Stimulated activated CD8-positive, alpha-beta memory T cell treated with anti-CD3 and anti-CD28 coated beads, Interleukin-2, amount 100 ng/mL, for 48 hours (primary cell): ENCODE measurements around the gene DCDC1.
A peak's percentile ranks its signal among the peaks of the same experiment; 100 is the strongest.

Source experiments
- DNase-seq, 2 donors: peaks; one replicate each; pipeline ENCODE4 v3.0.0-alpha.2; 2020; ENCODE audit warnings: low read depth in 2 of 2

Gene DCDC1

DNA sequence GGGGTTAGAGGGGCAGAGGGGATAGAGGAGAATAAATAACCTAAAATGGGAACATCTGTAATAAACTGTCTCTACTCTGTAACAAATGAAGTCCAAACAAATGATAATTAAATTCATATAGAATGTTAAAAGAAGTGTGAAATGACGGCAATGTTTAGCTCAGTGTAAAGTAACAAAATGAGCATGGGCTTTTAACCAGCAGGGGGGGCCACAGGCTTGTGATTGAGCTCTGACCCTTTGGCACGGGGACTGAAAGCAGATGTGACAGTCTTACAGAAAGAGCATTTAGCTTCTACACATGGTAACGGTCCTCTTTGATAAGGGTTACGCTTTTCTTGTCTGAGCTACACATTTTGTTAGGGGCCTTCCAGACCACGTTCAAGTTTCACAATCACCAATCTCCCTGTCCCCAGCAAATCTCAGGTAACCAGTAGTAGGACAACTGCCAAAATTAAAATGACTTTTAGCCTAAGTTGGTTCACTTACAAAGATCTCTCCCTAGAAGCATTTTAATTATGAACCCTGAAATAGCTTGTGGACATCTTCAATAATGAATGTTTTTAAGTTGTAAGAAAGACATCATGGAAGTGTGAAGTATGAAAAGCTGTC, 262.5 kb downstream of the DCDC1 start:
- peak; percentile 18 to 28 for DNase-seq

DNA sequence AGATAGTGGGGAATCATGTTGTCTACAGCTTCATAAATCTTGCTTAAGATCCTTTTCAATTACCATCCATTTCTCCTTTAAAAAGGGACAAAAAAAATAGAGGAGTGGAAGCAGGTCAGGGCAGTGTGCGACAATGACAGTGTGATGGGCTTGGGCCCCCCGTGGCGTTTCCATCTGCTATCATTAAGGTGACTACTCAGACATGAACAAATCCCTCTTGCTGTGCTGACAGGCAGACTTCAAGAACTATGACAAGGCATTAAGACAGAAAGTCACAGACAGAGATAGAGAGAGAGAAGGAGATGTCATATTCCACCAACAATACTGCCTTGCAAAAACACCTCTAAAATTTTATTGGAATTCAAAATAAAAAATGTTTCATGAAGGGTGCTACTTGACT, 263.2 kb downstream of the DCDC1 start:
- DNase-seq = no peak

DNA sequence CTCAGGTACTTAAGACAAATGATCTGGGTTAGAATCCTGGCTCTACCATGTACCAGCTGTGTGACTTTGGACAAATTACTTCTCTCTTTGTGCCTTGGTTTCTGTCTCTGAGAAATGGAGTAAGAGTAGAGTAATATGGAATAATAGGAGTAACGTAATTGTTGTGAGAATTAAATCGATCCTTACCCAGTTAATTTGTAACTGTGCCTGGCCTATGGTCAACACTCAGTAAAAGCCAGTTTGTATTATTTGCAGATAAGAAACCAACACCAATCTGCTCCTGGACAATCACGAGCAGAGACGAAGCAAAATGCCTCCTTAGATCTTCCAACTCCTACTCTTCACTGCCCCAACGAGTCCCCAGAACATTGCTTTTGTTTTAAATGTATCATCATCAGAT, 266.7 kb downstream of the DCDC1 start:
- no peak for DNase-seq

GRCh38 chr11:31102316-31102715, 267.2 kb downstream of the DCDC1 start:
- DNase-seq = no peak

DNA sequence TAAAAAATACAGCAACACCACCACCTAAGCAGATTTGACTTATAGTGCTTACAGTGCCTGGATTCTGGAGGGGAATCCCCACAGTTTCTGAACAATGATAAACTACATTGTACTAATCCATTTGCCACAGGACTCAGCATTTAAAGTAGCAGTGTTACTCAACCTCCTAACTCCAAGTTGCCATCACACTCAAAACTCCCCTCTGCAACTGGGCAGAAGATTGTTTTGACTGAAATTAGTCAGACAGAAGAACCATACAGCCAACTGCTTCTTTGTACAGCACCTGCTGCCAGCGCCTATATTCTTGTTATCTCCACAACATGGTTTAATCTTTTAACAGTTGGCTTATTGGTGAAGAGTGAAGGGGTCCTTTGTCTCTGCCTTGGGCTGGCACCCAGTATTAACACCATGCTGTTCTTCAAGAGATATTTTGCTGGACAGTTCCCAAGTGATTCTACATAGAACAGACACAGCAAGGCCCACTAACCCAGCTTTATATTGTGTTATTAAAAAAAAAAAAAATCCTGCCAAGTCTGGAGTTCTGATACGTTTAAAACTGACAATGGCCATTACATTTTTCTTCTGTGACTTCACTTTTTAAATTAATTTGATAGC, 273.2 kb downstream of the DCDC1 start:
- DNase-seq = no peak

DNA sequence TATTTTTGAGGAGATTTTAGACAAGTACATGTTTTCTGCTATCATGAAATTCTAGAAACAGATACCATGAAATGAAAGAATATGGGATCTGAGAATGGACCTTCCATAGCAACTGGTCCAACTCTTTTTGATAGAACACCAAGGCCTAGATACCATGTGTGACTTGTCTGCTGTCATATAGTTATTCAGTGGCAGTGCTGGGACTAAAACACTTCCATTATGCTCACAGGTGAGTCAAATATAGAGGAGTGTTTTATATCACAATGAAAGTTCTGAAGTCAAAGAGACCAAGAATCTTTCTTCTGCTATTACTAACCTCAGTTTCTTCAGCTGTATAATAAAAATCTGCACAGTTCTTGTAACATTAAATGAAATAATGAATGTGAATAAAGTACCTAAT, 276.9 kb downstream of the DCDC1 start:
- no peak for DNase-seq

DNA sequence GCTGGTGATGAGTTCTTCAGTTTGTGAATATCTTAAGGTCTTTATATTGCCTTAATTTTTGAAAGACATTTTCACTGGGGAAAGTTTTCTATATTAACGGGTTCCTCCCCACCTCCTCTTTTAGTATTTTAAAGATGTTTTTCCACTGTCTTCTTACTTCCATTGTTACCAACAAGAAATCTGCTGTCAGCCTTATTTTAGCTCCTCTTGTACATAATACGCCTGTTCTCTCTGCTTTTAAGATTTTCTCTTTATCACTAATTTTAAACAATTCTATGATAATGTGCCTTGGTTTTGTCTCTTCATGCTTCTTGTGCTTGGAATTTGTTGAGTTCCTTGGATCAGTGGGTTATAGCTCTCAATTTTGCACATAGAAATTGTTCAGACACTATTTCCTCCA, 280.4 kb downstream of the DCDC1 start:
- no peak for DNase-seq

DNA sequence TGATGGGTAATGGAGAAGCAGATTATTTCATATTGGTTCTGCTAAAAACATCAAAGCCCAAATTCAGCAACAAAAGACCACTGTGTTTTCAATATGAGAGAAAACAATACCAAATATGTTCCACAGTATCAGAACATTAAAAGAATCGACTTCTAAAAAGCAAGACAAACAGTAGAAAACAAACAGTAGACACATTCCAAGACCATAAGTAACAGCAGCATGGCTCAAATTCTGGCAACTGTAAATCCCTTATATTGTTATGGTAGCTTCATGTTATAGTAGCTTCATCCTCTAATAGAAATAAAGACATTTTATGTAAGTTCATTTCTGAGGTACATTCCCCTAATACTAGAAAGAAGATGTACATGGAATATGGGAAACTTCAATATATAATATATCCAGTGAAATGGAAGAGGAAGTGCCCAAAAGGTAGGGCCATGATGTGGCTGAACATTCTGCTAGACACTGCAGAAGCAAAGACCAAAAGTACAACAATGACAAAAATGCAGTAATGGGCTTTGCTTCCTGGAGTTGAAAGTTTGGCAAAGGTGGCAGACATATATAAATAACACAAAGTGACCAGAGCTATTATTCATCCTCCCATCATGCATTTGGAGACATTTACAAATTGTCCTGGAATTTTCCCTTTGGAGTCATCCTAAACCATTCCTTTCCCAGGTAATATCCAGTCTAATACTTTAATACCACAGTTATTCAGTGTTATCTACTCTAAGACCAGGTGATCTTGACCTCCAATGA, 299.9 kb downstream of the DCDC1 start:
- no peak for DNase-seq

- DNase-seq = no peak
Observed at GRCh38 chr11:31060880-31061279, 308.7 kb downstream of the DCDC1 start.

- no peak for DNase-seq
Observed at GRCh38 chr11:31059529-31059928, 310.0 kb downstream of the DCDC1 start.

DNA sequence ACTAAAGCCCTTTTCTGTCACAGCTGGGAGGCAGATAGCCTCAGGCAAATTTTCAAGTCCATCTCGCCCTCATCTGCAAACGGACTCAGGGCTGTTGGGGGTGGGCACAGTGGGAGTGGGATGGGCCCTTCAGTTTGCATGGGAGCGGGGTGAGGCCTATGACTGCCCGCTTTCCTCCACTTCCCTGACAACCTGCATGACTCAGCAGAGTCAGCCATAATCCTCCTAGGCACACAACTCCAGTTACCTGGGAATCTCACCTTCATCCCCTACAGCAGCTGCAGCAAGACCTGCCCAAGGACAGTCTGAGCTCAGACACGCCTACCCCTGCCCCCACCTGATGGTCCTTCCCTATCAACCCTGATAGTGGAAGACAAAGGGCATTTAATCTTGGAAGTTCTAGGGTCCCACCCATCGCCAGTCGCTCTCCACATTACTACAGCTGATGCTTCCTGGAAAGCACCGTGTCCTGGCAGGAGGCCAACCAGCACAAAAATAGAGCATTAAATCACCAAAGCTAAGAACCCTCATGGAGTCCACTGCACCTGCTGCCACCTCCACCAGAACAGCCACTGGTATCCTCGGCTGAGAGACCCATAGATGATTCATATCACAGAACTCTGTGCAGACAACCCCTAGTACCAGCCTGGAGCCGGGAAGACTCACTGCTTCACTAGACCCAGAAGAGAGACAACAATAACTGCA, 319.3 kb downstream of the DCDC1 start:
- no peak for DNase-seq

- DNase-seq = no peak
Observed at GRCh38 chr11:31045335-31045734, 324.2 kb downstream of the DCDC1 start.

GRCh38 chr11:31030138-31030792, 339.3 kb downstream of the DCDC1 start:
- DNase-seq = no peak

DNA sequence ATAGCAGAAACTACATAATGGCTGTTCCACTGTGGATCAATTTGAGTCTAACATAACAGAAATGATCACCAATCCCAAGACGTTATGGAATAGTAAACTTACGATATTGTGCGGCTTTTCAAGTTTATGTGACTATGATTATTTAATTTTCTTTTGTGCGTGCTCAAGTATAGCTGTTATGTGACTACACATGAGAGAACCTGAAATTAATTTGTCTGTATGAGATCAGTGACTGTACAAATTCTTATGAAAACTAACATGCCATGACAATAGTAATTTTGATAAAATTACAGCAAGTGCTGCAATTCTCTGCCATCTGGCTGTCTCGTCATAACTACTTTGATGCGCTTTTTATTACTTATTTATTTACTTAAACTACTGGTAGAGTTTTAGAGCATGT, 343.2 kb downstream of the DCDC1 start:
- DNase-seq = no peak

DNA sequence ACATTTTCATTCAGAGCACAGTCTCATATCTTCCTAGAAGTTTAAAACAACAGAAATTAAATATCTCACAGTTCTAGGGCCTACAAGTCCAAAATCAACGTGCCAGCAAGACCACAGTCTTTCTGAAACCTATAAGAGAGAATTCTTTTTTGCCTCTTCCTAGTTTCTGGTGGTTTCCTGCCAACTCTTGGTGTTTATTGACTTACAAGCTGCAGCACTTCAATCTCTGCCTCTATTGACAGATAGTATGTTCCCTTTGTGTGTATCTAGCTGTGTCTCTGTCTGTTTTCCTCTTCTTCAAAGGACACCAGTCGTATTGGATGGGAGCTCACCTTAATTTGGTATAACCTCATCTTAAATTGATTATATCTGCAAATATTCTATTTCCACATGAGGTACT, 347.5 kb downstream of the DCDC1 start:
- no peak for DNase-seq

GRCh38 chr11:31019786-31020185, 349.8 kb downstream of the DCDC1 start:
- no peak for DNase-seq

GRCh38 chr11:31005202-31005601, 364.3 kb downstream of the DCDC1 start:
- DNase-seq = no peak

DNA sequence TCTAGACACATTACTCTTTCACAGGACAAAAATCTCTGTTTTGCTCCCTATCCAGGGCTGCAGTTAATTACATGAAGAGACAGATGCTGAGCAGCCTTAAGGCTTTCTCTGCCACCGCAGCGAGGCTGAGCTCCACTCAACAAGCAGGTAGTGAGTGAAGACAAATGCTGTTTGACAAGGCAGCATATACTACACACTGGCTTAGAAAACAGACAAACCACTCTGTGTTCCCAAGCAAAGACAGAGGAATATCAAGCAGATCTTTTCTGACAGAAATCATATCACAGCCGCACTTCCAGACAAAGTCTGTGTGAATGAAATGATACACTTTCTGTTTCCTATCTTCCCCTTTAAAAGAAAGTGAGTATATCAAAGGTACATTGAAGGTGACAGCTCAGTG, 368.1 kb downstream of the DCDC1 start:
- DNase-seq = no peak

- no peak for DNase-seq
Observed at GRCh38 chr11:31000381-31000780, 369.2 kb downstream of the DCDC1 start.

DNA sequence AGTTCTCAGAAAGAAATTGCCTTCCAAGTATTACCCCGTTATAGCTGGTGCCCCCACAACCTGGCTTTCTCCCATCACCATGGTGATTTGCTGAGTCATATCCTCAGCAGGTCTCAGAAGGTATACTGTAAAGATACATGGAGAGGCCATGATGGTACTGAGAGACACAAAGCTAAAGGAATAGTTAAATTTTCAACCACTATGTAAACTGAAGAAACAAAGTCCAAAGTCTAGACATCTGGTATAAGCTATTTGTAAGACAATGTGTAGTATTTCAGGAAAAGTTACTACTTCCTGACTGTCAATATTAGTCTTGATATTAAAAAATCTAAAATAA, 377.1 kb downstream of the DCDC1 start:
- no peak for DNase-seq

DNA sequence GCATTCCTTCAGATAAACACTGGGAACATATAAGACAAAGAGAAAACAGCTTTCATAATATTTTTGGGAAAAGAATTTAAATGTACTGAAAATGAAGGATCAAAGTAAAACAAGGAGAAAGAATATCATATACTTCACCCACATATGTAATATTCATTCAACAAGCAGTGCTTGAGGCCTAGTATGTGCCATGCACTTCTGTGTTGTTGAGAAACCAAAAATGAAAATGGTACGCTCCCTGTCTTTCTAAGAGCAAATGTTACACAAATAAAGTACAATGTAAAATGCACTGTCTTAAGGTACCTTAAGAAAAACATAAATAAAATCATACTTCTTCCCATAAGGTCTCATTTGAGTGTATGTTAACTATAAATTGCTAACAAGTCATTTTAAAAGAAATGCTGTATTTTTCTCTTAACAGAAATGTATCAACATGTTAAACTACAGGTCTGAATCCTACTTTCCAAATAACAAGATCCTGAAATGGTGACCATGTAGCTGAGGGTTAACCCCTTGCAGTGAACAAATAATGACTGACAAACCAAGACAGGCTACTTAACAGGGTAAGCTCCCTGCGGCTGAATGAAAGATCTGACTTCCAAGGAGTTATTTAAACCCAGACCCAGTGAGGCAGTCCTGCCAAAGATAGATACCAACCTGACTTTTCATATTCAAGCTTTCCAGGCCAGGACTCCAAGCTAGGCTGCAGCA, 377.6 kb downstream of the DCDC1 start:
- no peak for DNase-seq

GRCh38 chr11:30991376-30991775, 378.2 kb downstream of the DCDC1 start:
- DNase-seq = no peak
